Gastroesophageal sphincter (tissue), 3 donors: ENCODE measurements around the gene TP53INP2.

Experiments
- CTCF ChIP-seq, 4 experiments: fragments of 200-600 bp in 2 of 4; fragments of 450-650 bp in 2 of 4; sonication (generic) in 1 of 4; IDR thresholded peaks; one replicate each; pipeline ENCODE4 v1.5.1; 2017 to 2019; ENCODE audit warnings: antibody characterized with exemption in 4 of 4, mild to moderate bottlenecking in 2 of 4, moderate library complexity in 2 of 4
- POLR2A ChIP-seq, 2 donors: fragments of 450-650 bp; IDR thresholded peaks; one replicate each; pipeline ENCODE4 v1.6.1; 2017; ENCODE audit warnings: antibody characterized with exemption in 2 of 2, mild to moderate bottlenecking in 2 of 2, moderate library complexity in 1 of 2

GRCh38 chr20:34705397-34706301 lies 1.5 kb downstream of the TP53INP2 start:
- TF ChIP-seq POLR2A (IDR thresholded peaks at IDR 0.05), result no peak
- TF ChIP-seq CTCF (IDR thresholded peaks at IDR 0.05), result peak in 2 of 4 experiments; percentile 32 to 37
